GM18873 (cell line): Measurements from ENCODE around the gene RRP8.

ENCODE experiments used
- ATAC-seq: cut with Tn5 transposase; IDR thresholded peaks from one replicate; pipeline ENCODE4 v1.9.1; 2021; ENCODE audit warnings: mild to moderate bottlenecking, moderate library complexity, moderate number of reproducible peaks; ENCODE audit not compliant: unreplicated experiment, low FRiP score

The RRP8 gene

DNA sequence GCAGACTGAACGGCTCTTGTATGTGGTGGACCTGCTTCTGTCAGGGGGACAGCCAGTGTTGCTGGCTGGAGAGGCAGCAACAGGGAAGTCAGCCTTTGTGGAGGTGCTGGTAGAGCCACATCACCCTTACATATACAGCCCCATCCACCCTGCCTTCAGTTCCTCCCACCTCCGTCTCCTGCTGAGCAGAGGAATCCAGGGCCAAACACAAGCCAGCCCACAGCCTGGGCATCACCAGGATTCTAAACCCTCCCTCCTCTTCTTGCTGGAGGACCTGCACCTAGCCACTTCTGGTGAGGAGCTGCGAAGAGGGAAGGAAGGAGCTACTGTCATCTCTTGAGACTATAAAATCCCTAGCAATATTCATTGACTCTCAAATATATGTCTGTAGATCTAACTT, 54.8 kb downstream of the RRP8 start:
- ATAC-seq: no peak

GRCh38 chr11:6548121-6548520, 55.3 kb downstream of the RRP8 start:
- ATAC-seq: no peak

GRCh38 chr11:6547177-6547576, 56.2 kb downstream of the RRP8 start:
- no peak for ATAC-seq

GRCh38 chr11:6546735-6547134, 56.7 kb downstream of the RRP8 start:
- no peak for ATAC-seq

- ATAC-seq: no peak
These were observed 57.4 kb downstream of the RRP8 start for GRCh38 chr11:6545917-6546605.
